Measurements from ENCODE around the gene VSIG1. TPM values are rescaled to one million over a fixed set of nuclear protein-coding genes. Genes with fewer than 3 reads are reported as not detected.

Gene VSIG1
- total RNA-seq, 1 donor from 2014 or later: 71.0 TPM

GRCh38 chrX:108028854-108029253 is 16.0 kb upstream of the VSIG1 start:
- H3K27ac Mint-ChIP-seq: no peak overlapping the region
- no peak overlapping the region for H3K4me3 Mint-ChIP-seq
- TF ChIP-seq CTCF (conservative IDR thresholded peaks at IDR 0.05): no peak
- DNase-seq (ENCODE audit: extremely low spot score, unreplicated experiment): no peak
- H3K27me3 Mint-ChIP-seq: peaks cover 4% of the 10 kb centered on the region
- H3K36me3 Mint-ChIP-seq: no peaks in the 10 kb centered on the region
- no peaks in the 10 kb centered on the region for H3K4me1 Mint-ChIP-seq (ENCODE audit: unreplicated experiment)
- H3K9me3 Mint-ChIP-seq: no peaks in the 10 kb centered on the region

- no peak for TF ChIP-seq CTCF (conservative IDR thresholded peaks at IDR 0.05)
- H3K4me3 Mint-ChIP-seq: no peak overlapping the region
- no peaks in the 10 kb centered on the region for H3K36me3 Mint-ChIP-seq
- H3K4me1 Mint-ChIP-seq (ENCODE audit: unreplicated experiment): no peaks in the 10 kb centered on the region
- H3K27ac Mint-ChIP-seq: no peak overlapping the region
- H3K27me3 Mint-ChIP-seq: peaks cover 4% of the 10 kb centered on the region
- H3K9me3 Mint-ChIP-seq: no peaks in the 10 kb centered on the region
- DNase-seq (ENCODE audit: extremely low spot score, unreplicated experiment): no peak
Observed at GRCh38 chrX:108029928-108030711, 14.7 kb upstream of the VSIG1 start.

GRCh38 chrX:108032944-108033343 is 11.9 kb upstream of the VSIG1 start:
- peaks cover 4% of the 10 kb centered on the region for H3K27me3 Mint-ChIP-seq
- no peaks in the 10 kb centered on the region for H3K9me3 Mint-ChIP-seq
- no peaks in the 10 kb centered on the region for H3K4me1 Mint-ChIP-seq (ENCODE audit: unreplicated experiment)
- no peak for DNase-seq (ENCODE audit: extremely low spot score, unreplicated experiment)
- H3K4me3 Mint-ChIP-seq: no peak overlapping the region
- TF ChIP-seq CTCF (conservative IDR thresholded peaks at IDR 0.05): no peak
- no peaks in the 10 kb centered on the region for H3K36me3 Mint-ChIP-seq
- H3K27ac Mint-ChIP-seq: no peak overlapping the region

- Mint-ChIP-seq H3K4me1 (ENCODE audit: unreplicated experiment) (no peaks in the 10 kb centered on the region), H3K9me3 (no peaks in the 10 kb centered on the region), H3K4me3 (no peak overlapping the region), H3K36me3 (no peaks in the 10 kb centered on the region), H3K27me3 (no peaks in the 10 kb centered on the region), H3K27ac (no peak overlapping the region)
- no peak for TF ChIP-seq CTCF (conservative IDR thresholded peaks at IDR 0.05)
- no peak for DNase-seq (ENCODE audit: extremely low spot score, unreplicated experiment)
Observed at GRCh38 chrX:108033890-108034289, 11.0 kb upstream of the VSIG1 start.

GRCh38 chrX:108034725-108035124 is 10.1 kb upstream of the VSIG1 start:
- H3K27ac Mint-ChIP-seq: no peak overlapping the region
- no peaks in the 10 kb centered on the region for H3K27me3 Mint-ChIP-seq
- no peak overlapping the region for H3K4me3 Mint-ChIP-seq
- H3K9me3 Mint-ChIP-seq: no peaks in the 10 kb centered on the region
- no peaks in the 10 kb centered on the region for H3K36me3 Mint-ChIP-seq
- no peak for DNase-seq (ENCODE audit: extremely low spot score, unreplicated experiment)
- H3K4me1 Mint-ChIP-seq (ENCODE audit: unreplicated experiment): no peaks in the 10 kb centered on the region
- no peak for TF ChIP-seq CTCF (conservative IDR thresholded peaks at IDR 0.05)
